ENCODE measurements around the gene SPATA46.

DNA sequence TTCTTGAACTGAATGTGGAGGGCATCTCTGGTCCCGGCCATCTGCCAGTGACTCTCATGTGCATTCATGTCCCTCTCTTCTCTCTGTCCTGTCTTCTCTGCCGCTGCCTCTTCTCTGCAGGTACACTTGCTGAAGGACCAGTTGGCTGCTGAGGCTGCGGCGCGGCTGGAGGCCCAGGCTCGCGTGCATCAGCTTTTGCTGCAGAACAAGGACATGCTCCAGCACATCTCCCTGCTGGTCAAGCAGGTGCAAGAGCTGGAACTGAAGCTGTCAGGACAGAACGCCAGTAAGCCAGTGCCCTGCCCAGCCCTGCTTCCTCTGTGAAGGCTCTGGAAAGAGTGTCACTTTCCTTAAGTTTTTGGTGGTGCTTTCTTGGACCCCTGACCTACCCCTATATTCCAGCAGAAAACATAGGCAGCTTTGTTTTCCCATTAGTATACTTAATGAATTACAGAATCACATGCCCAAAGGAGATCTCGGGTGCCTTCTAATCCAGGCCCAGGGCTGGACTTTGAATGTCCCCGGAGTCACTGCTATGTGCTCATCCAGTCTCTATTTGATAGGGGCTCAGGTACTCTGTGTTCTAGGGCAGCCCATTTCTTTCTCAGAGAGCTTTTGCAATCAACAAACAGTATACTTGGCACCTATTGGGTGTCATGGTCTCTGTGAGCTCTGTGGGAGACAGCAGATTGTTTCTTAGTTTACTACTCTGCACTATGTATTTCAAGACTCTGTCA lies 11.2 kb downstream of the SPATA46 start:
- TF ChIP-seq, protein P1, sequence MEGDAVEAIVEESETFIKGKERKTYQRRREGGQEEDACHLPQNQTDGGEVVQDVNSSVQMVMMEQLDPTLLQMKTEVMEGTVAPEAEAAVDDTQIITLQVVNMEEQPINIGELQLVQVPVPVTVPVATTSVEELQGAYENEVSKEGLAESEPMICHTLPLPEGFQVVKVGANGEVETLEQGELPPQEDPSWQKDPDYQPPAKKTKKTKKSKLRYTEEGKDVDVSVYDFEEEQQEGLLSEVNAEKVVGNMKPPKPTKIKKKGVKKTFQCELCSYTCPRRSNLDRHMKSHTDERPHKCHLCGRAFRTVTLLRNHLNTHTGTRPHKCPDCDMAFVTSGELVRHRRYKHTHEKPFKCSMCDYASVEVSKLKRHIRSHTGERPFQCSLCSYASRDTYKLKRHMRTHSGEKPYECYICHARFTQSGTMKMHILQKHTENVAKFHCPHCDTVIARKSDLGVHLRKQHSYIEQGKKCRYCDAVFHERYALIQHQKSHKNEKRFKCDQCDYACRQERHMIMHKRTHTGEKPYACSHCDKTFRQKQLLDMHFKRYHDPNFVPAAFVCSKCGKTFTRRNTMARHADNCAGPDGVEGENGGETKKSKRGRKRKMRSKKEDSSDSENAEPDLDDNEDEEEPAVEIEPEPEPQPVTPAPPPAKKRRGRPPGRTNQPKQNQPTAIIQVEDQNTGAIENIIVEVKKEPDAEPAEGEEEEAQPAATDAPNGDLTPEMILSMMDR (IDR thresholded peaks at IDR 0.05 in 2 of 3, conservative IDR thresholded peaks at IDR 0.05 in 1 of 3; ENCODE audit: borderline replicate concordance in 1 of 3, insufficient read depth in 1 of 3, low read depth in 2 of 3, low read length in 2 of 3), result no peak
- TF ChIP-seq YY1 (IDR thresholded peaks at IDR 0.05; ENCODE audit: extremely low read depth, insufficient replicate concordance, low read depth, low read length) (no peak), POLR2A (IDR thresholded peaks at IDR 0.05; ENCODE audit: borderline replicate concordance, extremely low read depth, insufficient read depth, insufficient read length) (no peak), CBX3 (IDR thresholded peaks at IDR 0.05; ENCODE audit: low read depth) (no peak)

All from HCT116 (cell line).